Tibial nerve (tissue), 4 donors: ENCODE results near the gene DPM3. TPM values are rescaled to one million over a fixed set of nuclear protein-coding genes. Genes with fewer than 3 reads are reported as not detected.
A peak's percentile ranks its signal among the peaks of the same experiment; 100 is the strongest.

Experiments used
- DNase-seq, 2 donors: peaks; one replicate each; pipeline ENCODE4 v3.0.0-alpha.2; 2019; ENCODE audit warnings: low spot score in 2 of 2
- H3K27ac ChIP-seq, 4 donors: fragments of 200-600 bp; sonication (generic) in 3 of 4; one replicate each; pipeline ENCODE4 v1.5.1; 2017 to 2019; ENCODE audit warnings: mild to moderate bottlenecking in 1 of 4
- H3K27me3 ChIP-seq, 2 donors: fragments of 200-600 bp; sonication (generic) in 1 of 2; one replicate each; pipeline versions ENCODE4 v1.5.1 to v1.6.0; 2017 to 2019
- H3K36me3 ChIP-seq, 3 donors: fragments of 200-600 bp; sonication (generic); one replicate each; pipeline ENCODE4 v1.5.1; 2018 to 2019
- H3K4me1 ChIP-seq, 4 donors: fragments of 200-600 bp; sonication (generic) in 3 of 4; one replicate each; pipeline ENCODE4 v1.5.1; 2017 to 2019
- H3K4me3 ChIP-seq, 4 donors: fragments of 200-600 bp; sonication (generic) in 3 of 4; one replicate each; pipeline ENCODE4 v1.5.1; 2017 to 2019; ENCODE audit warnings: mild to moderate bottlenecking in 1 of 4, moderate library complexity in 1 of 4
- H3K9me3 ChIP-seq, 4 donors: fragments of 200-600 bp; sonication (generic) in 3 of 4; one replicate each; pipeline ENCODE4 v1.5.1; 2017 to 2019
- EP300 ChIP-seq, 2 donors: sonication (generic); formaldehyde crosslinking; IDR thresholded peaks; one replicate each; pipeline ENCODE4 v1.6.1; 2017; ENCODE audit warnings: antibody characterized with exemption in 2 of 2, mild to moderate bottlenecking in 1 of 2
- POLR2A ChIP-seq, 2 donors: fragments of 450-650 bp; IDR thresholded peaks; one replicate each; pipeline ENCODE4 v1.6.1; 2017; ENCODE audit warnings: antibody characterized with exemption in 2 of 2, mild to moderate bottlenecking in 2 of 2, moderate library complexity in 2 of 2
- WGBS, 2 donors: methylation state at CpG; one replicate each; pipeline ENCODE4 v1.1.5; 2018; 5-methylcytosine and 5-hydroxymethylcytosine counted together
- total RNA-seq, 4 donors: library from RNA; depleted of rRNA; stranded (reverse); fragments of >200 nt; gene quantifications; one replicate each; pipeline ENCODE4 v1.1.0, GENCODE V29; 2016
- TF ChIP-seq, protein P1 (sequence below), 5 experiments: fragments of 200-600 bp in 3 of 5; fragments of 450-650 bp in 2 of 5; sonication (generic) in 3 of 5; IDR thresholded peaks; one replicate each; pipeline ENCODE4 v1.5.1; 2016 to 2019; ENCODE audit warnings: antibody characterized with exemption in 5 of 5, mild to moderate bottlenecking in 3 of 5, moderate library complexity in 2 of 5

DPM3 gene
- total RNA-seq, 4 donors from 2014 or later, result 74.7 to 115 (median 95.6) TPM

GRCh38 chr1:155128755-155129473, 11.4 kb downstream of the DPM3 start:
- Histone ChIP-seq H3K4me1 (peaks cover 0 to 85% (median 22%) of the 10 kb centered on the region in 4 donors), H3K27ac (peak overlapping the region; percentile 84 to 99 (median 88)), H3K36me3 (peaks cover 0 to 30% (median 0%) of the 10 kb centered on the region in 3 donors), H3K4me3 (peak overlapping the region; percentile 62 to 74 (median 64)), H3K9me3 (no peaks in the 10 kb centered on the region), H3K27me3 (no peaks in the 10 kb centered on the region)
- no peak for TF ChIP-seq POLR2A (IDR thresholded peaks at IDR 0.05)
- TF ChIP-seq EP300 (IDR thresholded peaks at IDR 0.05), result peak in 1 of 2 donors; percentile 27
- TF ChIP-seq, protein P1, sequence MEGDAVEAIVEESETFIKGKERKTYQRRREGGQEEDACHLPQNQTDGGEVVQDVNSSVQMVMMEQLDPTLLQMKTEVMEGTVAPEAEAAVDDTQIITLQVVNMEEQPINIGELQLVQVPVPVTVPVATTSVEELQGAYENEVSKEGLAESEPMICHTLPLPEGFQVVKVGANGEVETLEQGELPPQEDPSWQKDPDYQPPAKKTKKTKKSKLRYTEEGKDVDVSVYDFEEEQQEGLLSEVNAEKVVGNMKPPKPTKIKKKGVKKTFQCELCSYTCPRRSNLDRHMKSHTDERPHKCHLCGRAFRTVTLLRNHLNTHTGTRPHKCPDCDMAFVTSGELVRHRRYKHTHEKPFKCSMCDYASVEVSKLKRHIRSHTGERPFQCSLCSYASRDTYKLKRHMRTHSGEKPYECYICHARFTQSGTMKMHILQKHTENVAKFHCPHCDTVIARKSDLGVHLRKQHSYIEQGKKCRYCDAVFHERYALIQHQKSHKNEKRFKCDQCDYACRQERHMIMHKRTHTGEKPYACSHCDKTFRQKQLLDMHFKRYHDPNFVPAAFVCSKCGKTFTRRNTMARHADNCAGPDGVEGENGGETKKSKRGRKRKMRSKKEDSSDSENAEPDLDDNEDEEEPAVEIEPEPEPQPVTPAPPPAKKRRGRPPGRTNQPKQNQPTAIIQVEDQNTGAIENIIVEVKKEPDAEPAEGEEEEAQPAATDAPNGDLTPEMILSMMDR (IDR thresholded peaks at IDR 0.05), result no peak
- WGBS, 2 donors, result 11 to 18% methylated on average over 14 of the region's 14 CpGs
- no peak for DNase-seq

DNA sequence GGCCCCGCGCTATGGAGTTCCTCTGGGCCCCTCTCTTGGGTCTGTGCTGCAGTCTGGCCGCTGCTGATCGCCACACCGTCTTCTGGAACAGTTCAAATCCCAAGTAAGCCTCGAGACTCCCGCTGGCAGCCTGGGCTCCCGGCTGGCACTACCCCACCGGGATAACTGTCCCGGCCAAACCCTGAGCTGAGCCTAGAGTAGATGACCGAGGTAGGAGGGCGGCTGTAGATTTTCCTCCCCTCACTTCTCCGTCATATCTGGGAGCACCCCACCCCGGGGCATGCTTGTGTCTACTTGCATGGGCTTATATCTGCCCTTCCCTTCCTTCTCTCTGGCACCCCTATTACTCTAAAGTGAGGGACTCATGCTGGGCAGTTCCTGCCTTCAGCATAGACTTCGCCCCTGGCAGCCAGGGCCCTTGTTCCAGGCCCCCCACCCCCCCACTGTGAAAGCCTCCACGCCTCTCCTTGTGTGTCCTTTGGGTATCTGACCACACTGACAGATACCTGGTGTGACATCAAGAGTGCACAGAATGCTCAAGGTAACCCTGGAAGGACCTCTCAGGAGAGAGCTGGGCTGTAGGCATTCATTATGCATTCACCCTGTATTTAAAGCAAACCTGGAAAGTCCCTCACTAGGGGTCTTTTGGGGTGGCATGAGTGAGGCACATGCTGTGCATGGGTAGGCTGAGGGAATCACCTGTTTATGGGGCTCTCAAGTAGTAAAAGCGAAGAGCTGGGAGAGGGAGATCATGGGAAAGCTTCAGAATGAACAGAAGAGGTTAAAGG, 12.2 kb downstream of the DPM3 start:
- WGBS, 2 donors, result 3 to 5% methylated on average over 13 to 15 of the region's 17 CpGs

DNA sequence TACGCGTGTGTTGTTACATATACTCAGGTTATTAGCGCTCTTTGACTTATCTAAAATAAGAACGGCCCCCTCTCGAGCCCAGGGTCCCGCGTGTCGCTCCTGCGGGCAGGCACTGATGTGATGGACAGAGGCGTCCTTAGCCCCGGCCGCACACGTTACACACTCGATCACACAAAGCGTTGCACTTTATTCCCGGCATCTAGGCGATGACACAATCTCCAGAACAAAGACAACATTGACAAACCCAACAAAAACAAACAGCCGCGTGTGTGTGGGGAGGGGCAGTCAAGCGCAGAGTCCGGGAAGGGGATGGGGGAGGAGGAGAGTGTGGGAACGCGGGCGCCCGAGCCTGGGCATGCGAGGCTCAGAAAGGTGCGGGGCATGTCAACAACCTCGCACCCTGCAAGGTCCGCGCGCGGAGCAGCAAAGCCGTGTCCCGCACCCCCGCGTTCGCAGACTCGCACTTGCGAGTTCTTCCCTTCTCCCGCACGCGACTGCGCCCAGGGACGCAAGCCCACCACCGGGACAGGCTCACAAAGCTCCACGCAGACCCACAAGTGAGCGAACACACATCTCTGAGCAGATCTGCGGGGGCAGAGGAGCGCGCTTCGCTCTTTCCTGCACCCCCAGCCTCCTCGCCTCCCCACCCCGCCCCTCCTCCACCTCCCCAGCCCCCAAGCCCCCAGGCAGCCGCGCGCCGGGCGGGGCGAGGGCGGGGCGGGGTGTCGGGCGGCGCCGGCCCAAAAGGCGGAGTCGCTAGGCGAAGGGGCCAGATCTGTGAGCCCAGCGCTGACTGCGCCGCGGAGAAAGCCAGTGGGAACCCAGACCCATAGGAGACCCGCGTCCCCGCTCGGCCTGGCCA, 13.0 kb downstream of the DPM3 start, which contains the start of gene EFNA1:
TSS of gene EFNA1 (plus strand) at position 772 of the 862 bp plus-strand sequence. CDS start 102 bp downstream, outside the sequence.
- 0 to 1% methylated on average over 40 to 57 of the region's 76 CpGs for WGBS, 2 donors
- Histone ChIP-seq H3K27me3 (no peaks in the 10 kb centered on the region), H3K36me3 (peaks cover 0 to 14% (median 0%) of the 10 kb centered on the region in 3 donors), H3K9me3 (no peaks in the 10 kb centered on the region), H3K4me1 (peaks cover 0 to 73% (median 22%) of the 10 kb centered on the region in 4 donors), H3K4me3 (peak within 1 kb of the TSS; percentile 62 to 74 (median 64)), H3K27ac (peak within 1 kb of the TSS; percentile 84 to 99 (median 88))
- TF ChIP-seq POLR2A (IDR thresholded peaks at IDR 0.05), result peak; percentile 30 to 73
- TF ChIP-seq EP300 (IDR thresholded peaks at IDR 0.05), result peak in 1 of 2 donors; percentile 91
- TF ChIP-seq, protein P1 (IDR thresholded peaks at IDR 0.05), result no peak
- DNase-seq, result peak; percentile 53 to 76

More for the DNA sequence above, 12.2 kb downstream of the DPM3 start:
- TF ChIP-seq, protein P1 (IDR thresholded peaks at IDR 0.05), result no peak
- peak in 1 of 2 donors; percentile 38 for TF ChIP-seq POLR2A (IDR thresholded peaks at IDR 0.05)
- TF ChIP-seq EP300 (IDR thresholded peaks at IDR 0.05), result no peak
- peak overlapping the region; percentile 62 to 74 (median 64) for H3K4me3 ChIP-seq
- H3K36me3 ChIP-seq, result peaks cover 0 to 23% (median 0%) of the 10 kb centered on the region in 3 donors
- H3K27ac ChIP-seq, result peak overlapping the region; percentile 84 to 99 (median 88)
- H3K27me3 ChIP-seq, result no peaks in the 10 kb centered on the region
- no peaks in the 10 kb centered on the region for H3K9me3 ChIP-seq
- H3K4me1 ChIP-seq, result peaks cover 0 to 77% (median 22%) of the 10 kb centered on the region in 4 donors
- no peak for DNase-seq

- Histone ChIP-seq H3K36me3 (peaks cover 0 to 7% (median 0%) of the 10 kb centered on the region in 3 donors), H3K4me3 (peak overlapping the region; percentile 62 to 74 (median 64)), H3K27me3 (no peaks in the 10 kb centered on the region), H3K4me1 (peaks cover 0 to 66% (median 22%) of the 10 kb centered on the region in 4 donors), H3K27ac (peak overlapping the region; percentile 84 to 99 (median 88)), H3K9me3 (no peaks in the 10 kb centered on the region)
- DNase-seq, result peak in 1 of 2 donors; percentile 47
- 5 to 11% methylated on average over 29 to 32 of the region's 32 CpGs for WGBS, 2 donors
- no peak for TF ChIP-seq EP300 (IDR thresholded peaks at IDR 0.05)
- no peak for TF ChIP-seq POLR2A (IDR thresholded peaks at IDR 0.05)
- TF ChIP-seq, protein P1 (IDR thresholded peaks at IDR 0.05), result no peak
These were observed 13.7 kb downstream of the DPM3 start for GRCh38 chr1:155126556-155127104.
